A673 (cell line): Measurements from ENCODE around the gene EIF3D. TPM values are rescaled to one million over a fixed set of nuclear protein-coding genes. Genes with fewer than 3 reads are reported as not detected.

Experiments used
- BruUV-seq: library from RNA; stranded (reverse); fragments of 400-500 nt; replicated peaks from 2 replicates; lab custom pipeline; 2021; lab: Mats Ljungman, UMichigan
- CTCF ChIA-PET: fragments of 300-600 bp; sonication (Branson Sonifier 250); formaldehyde crosslinking; loops from one replicate; lab custom pipeline; 2022; ENCODE audit warnings: antibody characterized with exemption; lab: Charles Lee
- POLR2A ChIA-PET: fragments of 300-600 bp; sonication (Branson Sonifier 250); formaldehyde crosslinking; loops from one replicate; lab custom pipeline; 2022; ENCODE audit warnings: antibody characterized with exemption; ENCODE audit not compliant: low non-redundant PET; lab: Charles Lee
- DNase-seq: peaks from one replicate; pipeline ENCODE4 v3.0.0-alpha.2; 2015; ENCODE audit warnings: low spot score
- H3K27ac ChIP-seq: fragments of 200-600 bp; sonication (generic); 2 replicates; pipeline ENCODE4 v1.5.1; 2016; ENCODE audit warnings: mixed run types, low read depth, mild to moderate bottlenecking, mixed read lengths, antibody characterized with exemption, low read length; ENCODE audit not compliant: poor library complexity, severe bottlenecking
- H3K27me3 ChIP-seq: fragments of 200-600 bp; sonication (generic); replicated peaks from 2 replicates; pipeline ENCODE4 v1.6.1; 2017; ENCODE audit warnings: mixed run types, low read depth, mild to moderate bottlenecking, mixed read lengths, antibody characterized with exemption, low read length; ENCODE audit not compliant: insufficient read depth, poor library complexity
- H3K36me3 ChIP-seq: fragments of 200-600 bp; sonication (generic); 2 replicates; pipeline ENCODE4 v1.6.1; 2016; ENCODE audit warnings: mixed run types, mild to moderate bottlenecking, mixed read lengths, antibody characterized with exemption, low read length; ENCODE audit not compliant: insufficient read depth, poor library complexity, severe bottlenecking
- H3K4me1 ChIP-seq: fragments of 200-600 bp; sonication (generic); 2 replicates; pipeline ENCODE4 v1.6.1; 2017; ENCODE audit warnings: mixed run types, mild to moderate bottlenecking, mixed read lengths, antibody characterized with exemption, low read length; ENCODE audit not compliant: insufficient read depth, poor library complexity, severe bottlenecking
- H3K4me3 ChIP-seq: fragments of 200-600 bp; sonication (generic); 2 replicates; pipeline ENCODE4 v1.5.1; 2016; ENCODE audit warnings: low read depth, mixed run types, mild to moderate bottlenecking, mixed read lengths, low read length; ENCODE audit not compliant: poor library complexity, severe bottlenecking
- H3K9me3 ChIP-seq: fragments of 200-600 bp; sonication (generic); 2 replicates; pipeline ENCODE4 v1.6.1; 2016; ENCODE audit warnings: mixed run types, low read depth, mild to moderate bottlenecking, mixed read lengths, antibody characterized with exemption, low read length; ENCODE audit not compliant: poor library complexity, severe bottlenecking
- CTCF ChIP-seq: fragments of 300-800, 200-600 bp; sonication (generic); conservative IDR thresholded peaks from 2 replicates; pipeline ENCODE4 v1.5.1; 2017; ENCODE audit warnings: low read depth, mild to moderate bottlenecking, antibody characterized with exemption, low read length, moderate library complexity, mixed read lengths
- EZH2 ChIP-seq: fragments of 200-600 bp; sonication (generic); IDR thresholded peaks from 2 replicates; pipeline ENCODE4 v1.6.1; 2017; ENCODE audit warnings: borderline replicate concordance, low read depth, mild to moderate bottlenecking, mixed read lengths, antibody characterized with exemption, low read length; ENCODE audit not compliant: poor library complexity, severe bottlenecking
- intact Hi-C: fragments of 100-400 bp; cut with micrococcal nuclease; formaldehyde crosslinking; loops from one replicate; pipeline ENCODE4 v1.10.0; 2022; ENCODE audit not compliant: unreplicated experiment
- total RNA-seq: library from RNA; stranded (reverse); gene quantifications from 2 replicates; pipeline ENCODE4 v1.2.3, GENCODE V29; 2021

The EIF3D gene
- total RNA-seq, 1 experiment from 2014 or later, result 249 TPM

- H3K27me3 ChIP-seq, result no peaks in the 10 kb centered on the region
- H3K9me3 ChIP-seq, result no peaks in the 10 kb centered on the region
- H3K27ac ChIP-seq, result no peak overlapping the region
- no peak overlapping the region for H3K4me3 ChIP-seq
- no peak for TF ChIP-seq CTCF
- TF ChIP-seq EZH2, result no peak
- no peaks in the 10 kb centered on the region for H3K4me1 ChIP-seq
- POLR2A ChIA-PET, result no interaction called here
- BruUV-seq, result no TSS peak
- DNase-seq, result no peak
- CTCF ChIA-PET, result no interaction called here
- peaks cover 67% of the 10 kb centered on the region for H3K36me3 ChIP-seq
- intact Hi-C loops, result no loop called here
Measured at GRCh38 chr22:36493690-36494110, 35.3 kb downstream of the EIF3D start.

- no TSS peak for BruUV-seq
Measured at GRCh38 chr22:36492109-36492508, 36.9 kb downstream of the EIF3D start.

GRCh38 chr22:36491155-36491554, 37.8 kb downstream of the EIF3D start:
- H3K36me3 ChIP-seq, result peaks cover 59% of the 10 kb centered on the region
- ChIA-PET POLR2A (interaction anchor here (0.7 kb wide), 2 partner anchors 20 to 212 kb away, joined by 5 read pairs; no protein-coding TSS in a partner anchor), CTCF (no interaction called here)
- no peaks in the 10 kb centered on the region for H3K27me3 ChIP-seq
- no peak overlapping the region for H3K27ac ChIP-seq
- H3K4me1 ChIP-seq, result no peaks in the 10 kb centered on the region
- no TSS peak for BruUV-seq
- no peak overlapping the region for H3K4me3 ChIP-seq
- H3K9me3 ChIP-seq, result no peaks in the 10 kb centered on the region
- no peak for DNase-seq
- TF ChIP-seq EZH2 (no peak), CTCF (no peak)
- intact Hi-C loops, result no loop called here

More at GRCh38 chr22:36492109-36492508, 36.9 kb downstream of the EIF3D start:
- CTCF ChIA-PET, result no interaction called here
- intact Hi-C loops, result no loop called here
- Histone ChIP-seq H3K4me1 (no peaks in the 10 kb centered on the region), H3K4me3 (no peak overlapping the region), H3K36me3 (peaks cover 58% of the 10 kb centered on the region), H3K27me3 (no peaks in the 10 kb centered on the region), H3K9me3 (no peaks in the 10 kb centered on the region), H3K27ac (no peak overlapping the region)
- POLR2A ChIA-PET, result no interaction called here
- TF ChIP-seq EZH2 (no peak), CTCF (no peak)
- no peak for DNase-seq
